NCI-H1436 (cell line): ENCODE data around the gene PPP1R1B.

ENCODE experiments used
- DNase-seq: peaks from one replicate; lab custom pipeline; 2025; lab: John Stamatoyannopoulos, UW

Gene PPP1R1B

GRCh38 chr17:39684369-39685192, 57.8 kb downstream of the PPP1R1B start:
- no peak for DNase-seq
